ENCODE data around the gene RAB6B. TPM values are rescaled to one million over a fixed set of nuclear protein-coding genes. Genes with fewer than 3 reads are reported as not detected.

Gene RAB6B
- polyA plus RNA-seq, 1 donor from 2014 or later = 57.5 TPM

GRCh38 chr3:133944181-133944580 is 48.5 kb upstream of the RAB6B start:
- Histone ChIP-seq H3K9me2 (ENCODE audit: insufficient read depth, low read length) (no peaks in the 10 kb centered on the region), H4K20me1 (ENCODE audit: insufficient read depth) (no peaks in the 10 kb centered on the region), H3K27me3 (ENCODE audit: insufficient read depth, low read depth, low read length) (no peaks in the 10 kb centered on the region), H2AFZ (ENCODE audit: low read depth, low read length) (no peak overlapping the region), H3K4me2 (ENCODE audit: low read length) (no peak overlapping the region), H3K4me3 (ENCODE audit: low read length) (no peak overlapping the region), H3K9ac (ENCODE audit: low read length) (no peak overlapping the region), H3F3A (ENCODE audit: insufficient read depth, low read length, poor library complexity, severe bottlenecking) (no peaks in the 10 kb centered on the region), H3K36me3 (ENCODE audit: insufficient read depth, low read length) (no peaks in the 10 kb centered on the region), H3K27ac (ENCODE audit: low read length) (no peak overlapping the region), H3K9me3 (ENCODE audit: low read length) (no peaks in the 10 kb centered on the region), H3K79me2 (replicated peaks; ENCODE audit: insufficient read depth, low read length) (no peaks in the 10 kb centered on the region)
- TF ChIP-seq SMC3 (conservative IDR thresholded peaks at IDR 0.05; ENCODE audit: poor library complexity) (no peak), POLR2AphosphoS5 (IDR thresholded peaks at IDR 0.05) (no peak), RAD21 (conservative IDR thresholded peaks at IDR 0.05) (no peak), MXI1 (conservative IDR thresholded peaks at IDR 0.05; ENCODE audit: poor library complexity, severe bottlenecking) (no peak), TAF1 (IDR thresholded peaks at IDR 0.05; ENCODE audit: low read depth) (no peak), EP300 (conservative IDR thresholded peaks at IDR 0.05; ENCODE audit: poor library complexity, severe bottlenecking) (no peak), CTCF (IDR thresholded peaks at IDR 0.05; ENCODE audit: poor library complexity, severe bottlenecking) (no peak), EZH2 (IDR thresholded peaks at IDR 0.05; ENCODE audit: borderline replicate concordance, insufficient read depth, low read length, poor library complexity, severe bottlenecking) (no peak)
- TF ChIP-seq, protein P1, sequence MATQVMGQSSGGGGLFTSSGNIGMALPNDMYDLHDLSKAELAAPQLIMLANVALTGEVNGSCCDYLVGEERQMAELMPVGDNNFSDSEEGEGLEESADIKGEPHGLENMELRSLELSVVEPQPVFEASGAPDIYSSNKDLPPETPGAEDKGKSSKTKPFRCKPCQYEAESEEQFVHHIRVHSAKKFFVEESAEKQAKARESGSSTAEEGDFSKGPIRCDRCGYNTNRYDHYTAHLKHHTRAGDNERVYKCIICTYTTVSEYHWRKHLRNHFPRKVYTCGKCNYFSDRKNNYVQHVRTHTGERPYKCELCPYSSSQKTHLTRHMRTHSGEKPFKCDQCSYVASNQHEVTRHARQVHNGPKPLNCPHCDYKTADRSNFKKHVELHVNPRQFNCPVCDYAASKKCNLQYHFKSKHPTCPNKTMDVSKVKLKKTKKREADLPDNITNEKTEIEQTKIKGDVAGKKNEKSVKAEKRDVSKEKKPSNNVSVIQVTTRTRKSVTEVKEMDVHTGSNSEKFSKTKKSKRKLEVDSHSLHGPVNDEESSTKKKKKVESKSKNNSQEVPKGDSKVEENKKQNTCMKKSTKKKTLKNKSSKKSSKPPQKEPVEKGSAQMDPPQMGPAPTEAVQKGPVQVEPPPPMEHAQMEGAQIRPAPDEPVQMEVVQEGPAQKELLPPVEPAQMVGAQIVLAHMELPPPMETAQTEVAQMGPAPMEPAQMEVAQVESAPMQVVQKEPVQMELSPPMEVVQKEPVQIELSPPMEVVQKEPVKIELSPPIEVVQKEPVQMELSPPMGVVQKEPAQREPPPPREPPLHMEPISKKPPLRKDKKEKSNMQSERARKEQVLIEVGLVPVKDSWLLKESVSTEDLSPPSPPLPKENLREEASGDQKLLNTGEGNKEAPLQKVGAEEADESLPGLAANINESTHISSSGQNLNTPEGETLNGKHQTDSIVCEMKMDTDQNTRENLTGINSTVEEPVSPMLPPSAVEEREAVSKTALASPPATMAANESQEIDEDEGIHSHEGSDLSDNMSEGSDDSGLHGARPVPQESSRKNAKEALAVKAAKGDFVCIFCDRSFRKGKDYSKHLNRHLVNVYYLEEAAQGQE (IDR thresholded peaks at IDR 0.05; ENCODE audit: borderline replicate concordance) = no peak

DNA sequence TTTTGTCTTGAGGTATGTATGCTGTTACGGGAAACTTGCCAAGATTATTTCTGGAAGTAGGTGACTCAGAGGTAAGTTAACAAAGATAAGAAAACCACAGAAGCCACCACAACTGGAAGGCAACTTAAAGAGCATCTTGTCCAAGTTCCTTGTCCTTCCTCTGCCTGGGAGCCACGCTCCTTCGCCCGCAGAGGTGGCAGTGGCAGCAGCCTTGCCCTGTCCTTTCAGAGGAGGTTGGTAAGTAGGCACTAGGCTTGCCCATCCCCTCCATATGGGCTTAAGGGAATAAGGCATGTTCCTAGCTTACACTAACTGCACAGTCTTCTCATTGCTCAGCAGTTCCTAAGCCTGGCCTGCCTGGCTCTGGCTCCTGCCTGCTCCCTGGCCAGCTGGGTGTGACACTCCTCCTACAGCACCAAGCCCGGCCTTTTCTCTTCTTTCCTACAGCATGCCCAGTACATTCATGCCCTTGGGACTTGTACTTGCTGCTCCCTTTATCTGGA is 48.0 kb upstream of the RAB6B start:
- Histone ChIP-seq H3K4me3 (ENCODE audit: low read length) (no peak overlapping the region), H3K27ac (ENCODE audit: low read length) (no peak overlapping the region), H3K4me2 (ENCODE audit: low read length) (no peak overlapping the region), H2AFZ (ENCODE audit: low read depth, low read length) (no peak overlapping the region), H3K9me2 (ENCODE audit: insufficient read depth, low read length) (no peaks in the 10 kb centered on the region), H3K36me3 (ENCODE audit: insufficient read depth, low read length) (no peaks in the 10 kb centered on the region), H3K9ac (ENCODE audit: low read length) (no peak overlapping the region), H3F3A (ENCODE audit: insufficient read depth, low read length, poor library complexity, severe bottlenecking) (no peaks in the 10 kb centered on the region), H3K79me2 (replicated peaks; ENCODE audit: insufficient read depth, low read length) (no peaks in the 10 kb centered on the region), H3K9me3 (ENCODE audit: low read length) (no peaks in the 10 kb centered on the region), H4K20me1 (ENCODE audit: insufficient read depth) (no peaks in the 10 kb centered on the region), H3K27me3 (ENCODE audit: insufficient read depth, low read depth, low read length) (no peaks in the 10 kb centered on the region)
- TF ChIP-seq EZH2 (IDR thresholded peaks at IDR 0.05; ENCODE audit: borderline replicate concordance, insufficient read depth, low read length, poor library complexity, severe bottlenecking) (no peak), TAF1 (IDR thresholded peaks at IDR 0.05; ENCODE audit: low read depth) (no peak), EP300 (conservative IDR thresholded peaks at IDR 0.05; ENCODE audit: poor library complexity, severe bottlenecking) (no peak), POLR2AphosphoS5 (IDR thresholded peaks at IDR 0.05) (no peak), SMC3 (conservative IDR thresholded peaks at IDR 0.05; ENCODE audit: poor library complexity) (no peak), RAD21 (conservative IDR thresholded peaks at IDR 0.05) (no peak), CTCF (IDR thresholded peaks at IDR 0.05; ENCODE audit: poor library complexity, severe bottlenecking) (no peak), MXI1 (conservative IDR thresholded peaks at IDR 0.05; ENCODE audit: poor library complexity, severe bottlenecking) (no peak)
- TF ChIP-seq, protein P1 (IDR thresholded peaks at IDR 0.05; ENCODE audit: borderline replicate concordance) = no peak
